Stomach (tissue), 4 donors: ENCODE data around the gene CCR3.

Experiments used
- CTCF ChIP-seq, 7 experiments: fragments of 450-650 bp in 4 of 7; fragments of 200-600 bp in 3 of 7; sonication (generic) in 3 of 7; IDR thresholded peaks; one replicate each; pipeline ENCODE4 v1.5.1; 2016 to 2019; ENCODE audit warnings: antibody characterized with exemption in 7 of 7, control low read depth in 2 of 7, mild to moderate bottlenecking in 1 of 7
- POLR2A ChIP-seq, 4 donors: fragments of 450-650 bp; IDR thresholded peaks; one replicate each; pipeline ENCODE4 v1.6.1; 2016; ENCODE audit warnings: antibody characterized with exemption in 4 of 4, control low read depth in 2 of 4, mild to moderate bottlenecking in 1 of 4, moderate library complexity in 1 of 4
- POLR2AphosphoS5 ChIP-seq, 3 donors: sonication (generic); formaldehyde crosslinking; IDR thresholded peaks; one replicate each; pipeline ENCODE4 v1.6.1; 2016; ENCODE audit warnings: antibody characterized with exemption in 3 of 3

GRCh38 chr3:46282696-46283095 lies 40.4 kb downstream of the CCR3 start:
- TF ChIP-seq POLR2A (IDR thresholded peaks at IDR 0.05), result no peak
- no peak for TF ChIP-seq CTCF (IDR thresholded peaks at IDR 0.05)
- no peak for TF ChIP-seq POLR2AphosphoS5 (IDR thresholded peaks at IDR 0.05)
